Body of pancreas (tissue), 4 donors: ENCODE data around the gene EHD3. TPM values are rescaled to one million over a fixed set of nuclear protein-coding genes. Genes with fewer than 3 reads are reported as not detected.

ENCODE experiments used
- ATAC-seq: fragments of 150-250 bp; one replicate; pipeline ENCODE4 v1.9.1; 2016
- DNase-seq, 4 donors: peaks; one replicate each; pipeline ENCODE4 v3.0.0-alpha.2; 2019
- H3K27ac ChIP-seq, 4 donors: fragments of 200-600 bp; sonication (generic); 1 replicate in 3 of 4; 2 replicates in 1 of 4; pipeline versions ENCODE4 v1.5.1 to v1.6.1; 2016 to 2019; ENCODE audit warnings: mild to moderate bottlenecking in 1 of 4, mixed read lengths in 1 of 4, moderate library complexity in 1 of 4
- H3K27me3 ChIP-seq, 2 donors: fragments of 200-600 bp; sonication (generic); one replicate each; pipeline ENCODE4 v1.6.0; 2016; ENCODE audit warnings: mild to moderate bottlenecking in 1 of 2
- H3K36me3 ChIP-seq, 2 donors: fragments of 200-600 bp; sonication (generic); replicated peaks in 1 of 2; 2 replicates each; pipeline ENCODE4 v1.5.1; 2016; ENCODE audit warnings: low read depth in 2 of 2; ENCODE audit not compliant: insufficient read depth in 1 of 2
- H3K4me1 ChIP-seq: fragments of 200-600 bp; sonication (generic); one replicate; pipeline ENCODE4 v1.6.0; 2016
- H3K4me3 ChIP-seq, 2 donors: fragments of 200-600 bp; sonication (generic); 1 replicate in 1 of 2; 2 replicates in 1 of 2; pipeline ENCODE4 v1.5.1; 2016 to 2019
- H3K9me3 ChIP-seq, 3 donors: fragments of 200-600 bp; sonication (generic); 1 replicate in 2 of 3; 2 replicates in 1 of 3; pipeline ENCODE4 v1.5.1; 2016
- POLR2A ChIP-seq, 3 donors: fragments of 450-650 bp; IDR thresholded peaks; one replicate each; pipeline ENCODE4 v1.6.1; 2016; ENCODE audit warnings: antibody characterized with exemption in 3 of 3, mild to moderate bottlenecking in 2 of 3
- WGBS, 2 donors: methylation state at CpG; one replicate each; pipeline ENCODE4 v1.1.5; 2017; 5-methylcytosine and 5-hydroxymethylcytosine counted together
- intact Hi-C: fragments of 100-400 bp; cut with DNase I; formaldehyde crosslinking; loops from one replicate; pipeline ENCODE4 v1.15.1; 2023
- total RNA-seq, 2 donors: library from RNA; depleted of rRNA; stranded (reverse); fragments of >200 nt; gene quantifications; one replicate each; pipeline ENCODE4 v1.1.0, GENCODE V29; 2016
- TF ChIP-seq, protein P1 (sequence below), 7 experiments: fragments of 450-650 bp in 4 of 7; fragments of 200-600 bp in 3 of 7; sonication (generic) in 3 of 7; IDR thresholded peaks; one replicate each; pipeline ENCODE4 v1.5.1; 2016 to 2019; ENCODE audit warnings: antibody characterized with exemption in 7 of 7

Gene EHD3
- total RNA-seq, 2 donors from 2014 or later: 0.99 to 2.3 TPM

- no peak for TF ChIP-seq POLR2A (IDR thresholded peaks at IDR 0.05)
- TF ChIP-seq, protein P1, sequence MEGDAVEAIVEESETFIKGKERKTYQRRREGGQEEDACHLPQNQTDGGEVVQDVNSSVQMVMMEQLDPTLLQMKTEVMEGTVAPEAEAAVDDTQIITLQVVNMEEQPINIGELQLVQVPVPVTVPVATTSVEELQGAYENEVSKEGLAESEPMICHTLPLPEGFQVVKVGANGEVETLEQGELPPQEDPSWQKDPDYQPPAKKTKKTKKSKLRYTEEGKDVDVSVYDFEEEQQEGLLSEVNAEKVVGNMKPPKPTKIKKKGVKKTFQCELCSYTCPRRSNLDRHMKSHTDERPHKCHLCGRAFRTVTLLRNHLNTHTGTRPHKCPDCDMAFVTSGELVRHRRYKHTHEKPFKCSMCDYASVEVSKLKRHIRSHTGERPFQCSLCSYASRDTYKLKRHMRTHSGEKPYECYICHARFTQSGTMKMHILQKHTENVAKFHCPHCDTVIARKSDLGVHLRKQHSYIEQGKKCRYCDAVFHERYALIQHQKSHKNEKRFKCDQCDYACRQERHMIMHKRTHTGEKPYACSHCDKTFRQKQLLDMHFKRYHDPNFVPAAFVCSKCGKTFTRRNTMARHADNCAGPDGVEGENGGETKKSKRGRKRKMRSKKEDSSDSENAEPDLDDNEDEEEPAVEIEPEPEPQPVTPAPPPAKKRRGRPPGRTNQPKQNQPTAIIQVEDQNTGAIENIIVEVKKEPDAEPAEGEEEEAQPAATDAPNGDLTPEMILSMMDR (IDR thresholded peaks at IDR 0.05): no peak
- Histone ChIP-seq H3K27ac (no peak overlapping the region), H3K4me3 (no peak overlapping the region), H3K36me3 (no peaks in the 10 kb centered on the region), H3K27me3 (no peaks in the 10 kb centered on the region), H3K9me3 (no peaks in the 10 kb centered on the region), H3K4me1 (no peaks in the 10 kb centered on the region)
- ATAC-seq: no peak
- WGBS, 2 donors: 82 to 85% methylated on average over 18 to 19 of the region's 19 CpGs
- DNase-seq: no peak
- intact Hi-C loops: no loop called here
These were observed 20.6 kb downstream of the EHD3 start for GRCh38 chr2:31254237-31255203.

- DNase-seq (no peak), ATAC-seq (no peak)
- H3K4me1 ChIP-seq: no peaks in the 10 kb centered on the region
- H3K27ac ChIP-seq: no peak overlapping the region
- no peaks in the 10 kb centered on the region for H3K9me3 ChIP-seq
- H3K4me3 ChIP-seq: no peak overlapping the region
- TF ChIP-seq, protein P1 (IDR thresholded peaks at IDR 0.05): no peak
- no peak for TF ChIP-seq POLR2A (IDR thresholded peaks at IDR 0.05)
- intact Hi-C loops: no loop called here
- H3K27me3 ChIP-seq: no peaks in the 10 kb centered on the region
- no peaks in the 10 kb centered on the region for H3K36me3 ChIP-seq
- WGBS, 2 donors: 69 to 74% methylated on average over 11 of the region's 11 CpGs
These were observed 22.1 kb downstream of the EHD3 start for GRCh38 chr2:31255911-31256571.

DNA sequence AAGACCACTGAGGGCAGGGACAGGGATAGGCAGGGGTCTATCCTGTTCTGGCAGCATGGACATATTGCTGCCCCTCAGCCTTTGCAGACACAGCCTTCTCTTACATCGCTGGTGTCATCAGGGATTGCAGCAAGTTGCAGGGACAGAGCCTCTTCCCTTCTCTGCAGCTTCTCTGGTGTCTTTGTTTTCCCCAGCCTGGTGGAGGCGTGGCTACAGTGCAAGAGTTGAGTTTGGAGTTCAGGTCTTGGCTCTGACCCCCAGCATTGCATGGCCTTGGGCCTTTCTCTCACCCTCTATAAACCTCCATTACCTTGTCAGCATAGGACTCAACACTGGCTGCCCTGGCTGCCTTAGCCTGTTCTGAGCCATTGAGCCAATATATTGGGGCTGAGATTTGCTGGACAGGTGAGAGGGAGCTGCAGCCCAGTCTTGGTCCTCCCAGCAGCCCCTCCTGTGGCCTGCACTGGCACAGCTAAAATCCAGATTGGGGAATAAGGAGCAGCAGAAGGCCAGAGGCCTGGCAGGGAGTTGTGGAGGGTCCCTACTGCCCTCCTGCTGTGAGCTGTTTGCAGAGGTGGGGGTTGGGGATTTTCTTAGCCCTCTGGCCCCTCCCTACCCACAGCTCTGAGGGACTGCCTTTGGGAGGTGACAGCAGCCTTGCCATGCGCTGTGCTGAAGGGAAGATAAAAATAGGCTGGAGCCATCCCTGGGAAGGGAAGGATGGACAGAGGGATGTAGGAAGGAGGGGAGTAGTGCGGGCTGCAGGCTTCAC, 22.8 kb downstream of the EHD3 start:
- intact Hi-C loops: no loop called here
- ATAC-seq (no peak), DNase-seq (no peak)
- no peak for TF ChIP-seq POLR2A (IDR thresholded peaks at IDR 0.05)
- TF ChIP-seq, protein P1 (IDR thresholded peaks at IDR 0.05): no peak
- Histone ChIP-seq H3K36me3 (no peaks in the 10 kb centered on the region), H3K27me3 (no peaks in the 10 kb centered on the region), H3K4me1 (no peaks in the 10 kb centered on the region), H3K9me3 (no peaks in the 10 kb centered on the region), H3K27ac (no peak overlapping the region), H3K4me3 (no peak overlapping the region)
- WGBS, 2 donors: 90 to 98% methylated on average over 3 to 4 of the region's 4 CpGs

- DNase-seq (no peak), ATAC-seq (no peak)
- Histone ChIP-seq H3K36me3 (no peaks in the 10 kb centered on the region), H3K9me3 (no peaks in the 10 kb centered on the region), H3K27me3 (no peaks in the 10 kb centered on the region), H3K4me1 (no peaks in the 10 kb centered on the region), H3K27ac (no peak overlapping the region), H3K4me3 (no peak overlapping the region)
- 70 to 75% methylated on average over 5 of the region's 5 CpGs for WGBS, 2 donors
- TF ChIP-seq POLR2A (IDR thresholded peaks at IDR 0.05): no peak
- intact Hi-C loops: no loop called here
These were observed 24.4 kb downstream of the EHD3 start for GRCh38 chr2:31258351-31258750.

- Histone ChIP-seq H3K9me3 (no peaks in the 10 kb centered on the region), H3K27ac (no peak overlapping the region), H3K4me1 (no peaks in the 10 kb centered on the region), H3K36me3 (no peaks in the 10 kb centered on the region), H3K4me3 (no peak overlapping the region), H3K27me3 (no peaks in the 10 kb centered on the region)
- TF ChIP-seq, protein P1 (IDR thresholded peaks at IDR 0.05): no peak
- TF ChIP-seq POLR2A (IDR thresholded peaks at IDR 0.05): no peak
- intact Hi-C loops: no loop called here
- WGBS, 2 donors: 83 to 88% methylated on average over 3 of the region's 3 CpGs
- ATAC-seq (no peak), DNase-seq (no peak)
These were observed 25.1 kb downstream of the EHD3 start for GRCh38 chr2:31259075-31259474.
